ENCODE results near the gene PRRT2.

- TF ChIP-seq CTCF (IDR thresholded peaks at IDR 0.05), result no peak
- TF ChIP-seq POLR2A (IDR thresholded peaks at IDR 0.05), result no peak
Observed at GRCh38 chr16:29864205-29864604, 52.2 kb downstream of the PRRT2 start.
